ENCODE results near the gene JAK1. TPM values are rescaled to one million over a fixed set of nuclear protein-coding genes. Genes with fewer than 3 reads are reported as not detected.

JAK1 gene
- total and polyA plus RNA-seq, 2 experiments from 2014 or later, result 8.0 to 19.5 TPM

DNA sequence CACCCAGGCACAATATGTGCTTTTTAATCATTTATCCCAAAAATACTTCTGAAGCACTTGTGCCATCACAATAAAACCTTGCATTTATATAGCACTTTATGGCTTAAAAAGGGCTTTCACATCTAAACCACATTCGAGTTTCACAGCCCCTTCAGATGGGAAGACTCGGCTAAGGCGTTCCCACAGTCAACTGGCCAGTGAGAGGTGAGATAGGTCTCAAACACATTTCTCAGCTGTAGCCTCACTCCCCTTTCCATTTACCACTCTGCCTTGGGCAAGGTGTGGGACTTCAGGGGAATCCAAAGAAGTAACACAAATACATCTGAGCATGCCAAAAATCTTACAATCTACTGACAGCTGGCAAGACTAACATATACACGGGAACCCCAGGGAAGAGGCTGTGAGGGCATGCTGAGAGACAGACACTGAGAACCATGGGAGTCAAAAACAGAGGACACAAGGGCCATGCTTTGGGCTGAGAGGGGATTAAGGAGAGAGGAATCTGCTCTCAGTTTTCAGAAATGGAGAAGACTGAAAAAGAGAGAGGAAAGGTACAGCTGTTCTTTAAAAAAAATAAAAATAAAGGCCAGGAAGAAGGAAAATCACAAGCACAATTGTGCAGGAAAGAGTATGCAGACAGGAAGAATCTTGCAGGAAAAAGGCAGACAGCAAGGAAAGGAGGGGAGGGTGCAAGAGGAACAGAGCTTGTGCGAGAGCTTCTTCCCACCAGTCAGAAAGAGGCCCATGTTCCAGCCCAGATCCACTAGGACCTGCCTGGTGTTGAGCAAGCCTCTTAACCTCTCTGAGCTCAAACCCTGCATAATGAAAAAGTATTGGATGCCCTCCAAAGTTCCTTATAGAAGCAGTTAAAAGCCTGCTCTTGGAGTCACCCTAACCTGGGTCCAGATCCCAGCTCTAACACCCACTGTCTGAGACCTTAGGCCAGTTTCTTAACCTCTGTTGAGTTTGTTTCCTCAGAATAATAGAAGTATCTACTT lies 73.5 kb downstream of the JAK1 start:
- Histone ChIP-seq H3K27ac (ENCODE audit: low read depth) (no peak overlapping the region), H3F3A (replicated peaks; ENCODE audit: low read depth) (no peaks in the 10 kb centered on the region), H3K4me1 (ENCODE audit: insufficient read depth) (peaks cover 29% of the 10 kb centered on the region), H3K79me2 (replicated peaks; ENCODE audit: insufficient read depth) (no peaks in the 10 kb centered on the region), H4K20me1 (replicated peaks; ENCODE audit: insufficient read depth) (no peaks in the 10 kb centered on the region), H3K4me2 (no peak overlapping the region), H3K36me3 (ENCODE audit: insufficient read depth) (no peaks in the 10 kb centered on the region), H3K9me2 (ENCODE audit: insufficient read depth) (no peaks in the 10 kb centered on the region), H2AFZ (no peak overlapping the region), H3K27me3 (ENCODE audit: insufficient read depth) (no peaks in the 10 kb centered on the region), H3K4me3 (no peak overlapping the region)
- peak; percentile 30; the same call in 2 of the 3 replicates for ATAC-seq
- TF ChIP-seq JUNB (IDR thresholded peaks at IDR 0.05; ENCODE audit: unreplicated experiment) (no peak), NANOG (IDR thresholded peaks at IDR 0.05; ENCODE audit: borderline replicate concordance) (no peak), ZNF331 (CRISPR knock-in tag; IDR thresholded peaks at IDR 0.05; ENCODE audit: low read depth) (no peak), ETS1 (IDR thresholded peaks at IDR 0.05) (no peak), CREB1 (CRISPR knock-in tag; IDR thresholded peaks at IDR 0.05; ENCODE audit: low read depth) (no peak)
- peaks cover 2% of the 10 kb centered on the region for H3K27me3 Mint-ChIP-seq (ENCODE audit: insufficient read depth, low read depth, poor library complexity)
- peaks cover 58% of the 10 kb centered on the region for H3K4me1 Mint-ChIP-seq
- DNase-seq (ENCODE audit: low spot score), result no peak
- H3K4me3 Mint-ChIP-seq, result no peak overlapping the region
- H3K27ac Mint-ChIP-seq, result no peak overlapping the region
- peaks cover 2% of the 10 kb centered on the region; the same call in 2 of the 3 replicates for H3K9me3 Mint-ChIP-seq
- 0 out of 3 replicates have a peak, but pooled peaks cover 3% of the 10 kb centered on the region for H3K36me3 Mint-ChIP-seq (ENCODE audit: low read depth)

DNA sequence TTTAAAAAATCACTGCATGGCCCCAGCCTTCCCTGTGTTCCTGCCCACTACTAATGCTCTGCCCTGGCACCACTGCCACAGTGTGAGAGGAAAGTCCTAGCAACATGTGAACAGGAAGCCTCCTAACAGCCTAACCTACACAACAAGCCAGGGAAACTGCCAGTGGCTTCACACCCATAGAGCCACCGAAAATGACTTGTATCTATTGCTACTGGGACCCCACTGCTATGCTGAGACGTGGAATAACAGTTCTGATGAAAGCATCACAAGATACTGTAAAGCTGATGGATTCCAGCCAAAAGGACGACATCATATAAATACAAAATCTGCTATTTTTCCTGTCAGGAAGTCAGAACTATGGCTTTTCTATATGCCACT lies 74.9 kb downstream of the JAK1 start:
- Mint-ChIP-seq H3K9me3 (no peaks in the 10 kb centered on the region), H3K4me1 (peaks cover 61% of the 10 kb centered on the region), H3K27ac (no peak overlapping the region), H3K27me3 (ENCODE audit: insufficient read depth, low read depth, poor library complexity) (peaks cover 4% of the 10 kb centered on the region), H3K36me3 (ENCODE audit: low read depth) (no peaks in the 10 kb centered on the region), H3K4me3 (no peak overlapping the region)
- TF ChIP-seq STAT1 (IDR thresholded peaks at IDR 0.05; ENCODE audit: unreplicated experiment) (no peak), JUNB (IDR thresholded peaks at IDR 0.05; ENCODE audit: unreplicated experiment) (no peak)
- H3K4me1 ChIP-seq (ENCODE audit: insufficient read depth), result peaks cover 24% of the 10 kb centered on the region
- no peaks in the 10 kb centered on the region for H4K20me1 ChIP-seq (replicated peaks; ENCODE audit: insufficient read depth)
- H3K79me2 ChIP-seq (replicated peaks; ENCODE audit: insufficient read depth), result no peaks in the 10 kb centered on the region
- no peaks in the 10 kb centered on the region for H3K9me2 ChIP-seq (ENCODE audit: insufficient read depth)
- H3K27ac ChIP-seq (ENCODE audit: low read depth), result no peak overlapping the region
- H2AFZ ChIP-seq, result no peak overlapping the region
- H3F3A ChIP-seq (replicated peaks; ENCODE audit: low read depth), result no peaks in the 10 kb centered on the region
- no peak overlapping the region for H3K4me2 ChIP-seq
- H3K36me3 ChIP-seq (ENCODE audit: insufficient read depth), result no peaks in the 10 kb centered on the region
- no peak for ATAC-seq
- no peak for DNase-seq (ENCODE audit: low spot score)
- no peak overlapping the region for H3K4me3 ChIP-seq
- no peaks in the 10 kb centered on the region for H3K27me3 ChIP-seq (ENCODE audit: insufficient read depth)

- Histone ChIP-seq H3K4me1 (ENCODE audit: insufficient read depth) (peaks cover 19% of the 10 kb centered on the region), H2AFZ (no peak overlapping the region), H3K27me3 (ENCODE audit: insufficient read depth) (no peaks in the 10 kb centered on the region), H3K79me2 (replicated peaks; ENCODE audit: insufficient read depth) (no peaks in the 10 kb centered on the region), H3K36me3 (ENCODE audit: insufficient read depth) (no peaks in the 10 kb centered on the region), H3K4me3 (no peak overlapping the region), H3F3A (replicated peaks; ENCODE audit: low read depth) (no peaks in the 10 kb centered on the region), H4K20me1 (replicated peaks; ENCODE audit: insufficient read depth) (no peaks in the 10 kb centered on the region), H3K9me2 (ENCODE audit: insufficient read depth) (no peaks in the 10 kb centered on the region), H3K4me2 (no peak overlapping the region), H3K27ac (ENCODE audit: low read depth) (no peak overlapping the region)
- H3K4me1 Mint-ChIP-seq, result peaks cover 59% of the 10 kb centered on the region
- H3K27ac Mint-ChIP-seq, result no peak overlapping the region
- H3K36me3 Mint-ChIP-seq (ENCODE audit: low read depth), result no peaks in the 10 kb centered on the region
- ATAC-seq, result no peak
- H3K9me3 Mint-ChIP-seq, result no peaks in the 10 kb centered on the region
- no peak for DNase-seq (ENCODE audit: low spot score)
- peaks cover 3% of the 10 kb centered on the region for H3K27me3 Mint-ChIP-seq (ENCODE audit: insufficient read depth, low read depth, poor library complexity)
- no peak overlapping the region for H3K4me3 Mint-ChIP-seq
- no peak for TF ChIP-seq ZNF462 (CRISPR knock-in tag; IDR thresholded peaks at IDR 0.05)
Measured at GRCh38 chr1:64890699-64891447, 75.5 kb downstream of the JAK1 start.

Data from GM23338 (cell line).